Gastrocnemius medialis (tissue), 4 donors: ENCODE data around the gene OAS3. TPM values are rescaled to one million over a fixed set of nuclear protein-coding genes. Genes with fewer than 3 reads are reported as not detected.

Source experiments
- ATAC-seq, 2 donors: fragments of 150-250 bp; one replicate each; pipeline ENCODE4 v1.9.1; 2016
- DNase-seq, 2 donors: peaks; one replicate each; pipeline ENCODE4 v3.0.0-alpha.2; 2019
- H3K27ac ChIP-seq, 4 donors: fragments of 200-600 bp; sonication (generic); 1 replicate in 1 of 4; 2 replicates in 3 of 4; pipeline ENCODE4 v1.5.1; 2016 to 2018; ENCODE audit warnings: mild to moderate bottlenecking in 2 of 4, moderate library complexity in 1 of 4
- H3K27me3 ChIP-seq, 3 donors: fragments of 200-600 bp; sonication (generic) in 2 of 3; 1 replicate in 1 of 3; 2 replicates in 2 of 3; pipeline versions ENCODE4 v1.5.1 to v1.6.0; 2016 to 2019; ENCODE audit warnings: mild to moderate bottlenecking in 1 of 3, moderate library complexity in 1 of 3
- H3K36me3 ChIP-seq, 2 donors: fragments of 200-600 bp; sonication (generic) in 1 of 2; one replicate each; pipeline ENCODE4 v1.5.1; 2017 to 2018
- H3K4me1 ChIP-seq, 2 donors: fragments of 200-600 bp; sonication (generic) in 1 of 2; one replicate each; pipeline ENCODE4 v1.5.1; 2016 to 2017; ENCODE audit warnings: mild to moderate bottlenecking in 2 of 2
- H3K4me3 ChIP-seq, 4 donors: fragments of 200-600 bp; sonication (generic) in 3 of 4; 1 replicate in 1 of 4; 2 replicates in 3 of 4; pipeline ENCODE4 v1.5.1; 2016 to 2019; ENCODE audit warnings: mild to moderate bottlenecking in 2 of 4
- H3K9me3 ChIP-seq, 3 donors: fragments of 200-600 bp; sonication (generic) in 2 of 3; 1 replicate in 1 of 3; 2 replicates in 2 of 3; pipeline ENCODE4 v1.5.1; 2016 to 2019
- CTCF ChIP-seq, 5 experiments: fragments of 450-650 bp in 3 of 5; fragments of 200-600 bp in 2 of 5; sonication (generic) in 2 of 5; IDR thresholded peaks in 4 of 5; conservative IDR thresholded peaks in 1 of 5; 1 replicate in 4 of 5; 2 replicates in 1 of 5; pipeline ENCODE4 v1.5.1; 2016 to 2019; ENCODE audit warnings: antibody characterized with exemption in 5 of 5, mild to moderate bottlenecking in 3 of 5, moderate library complexity in 3 of 5
- POLR2A ChIP-seq, 2 donors: fragments of 450-650 bp; IDR thresholded peaks; one replicate each; pipeline ENCODE4 v1.6.1; 2017; ENCODE audit warnings: antibody characterized with exemption in 2 of 2, mild to moderate bottlenecking in 2 of 2, moderate library complexity in 2 of 2
- in situ Hi-C, 4 donors: fragments of 200-750 bp; cut with MboI; loops; one replicate each; pipeline versions ENCODE4 v1.15.0 to v1.8.0; 2017; ENCODE audit warnings: low sequenced_read_pairs in 4 of 4
- intact Hi-C: fragments of 100-400 bp; cut with DNase I; formaldehyde crosslinking; loops from one replicate; pipeline ENCODE4 v1.15.1; 2023; ENCODE audit warnings: low total_unique reads
- total RNA-seq, 4 donors: library from RNA; depleted of rRNA; stranded (reverse); fragments of >200 nt; gene quantifications; one replicate each; pipeline versions ENCODE4 v1.1.0 to v1.2.3, GENCODE V29; 2016

The OAS3 gene
- total RNA-seq, 4 donors from 2014 or later: 1.4 to 5.3 (median 4.2) TPM

- in situ Hi-C loops: no loop called here
- no peaks in the 10 kb centered on the region for H3K9me3 ChIP-seq
- intact Hi-C loops: no loop called here
- H3K27ac ChIP-seq: no peak overlapping the region
- no peak for TF ChIP-seq POLR2A (IDR thresholded peaks at IDR 0.05)
- TF ChIP-seq CTCF (IDR thresholded peaks at IDR 0.05 in 4 of 5, conservative IDR thresholded peaks at IDR 0.05 in 1 of 5): no peak
- peaks cover 0 to 11% of the 10 kb centered on the region in 2 donors for H3K4me1 ChIP-seq
- DNase-seq: no peak
- no peak overlapping the region for H3K4me3 ChIP-seq
- H3K36me3 ChIP-seq: no peaks in the 10 kb centered on the region
- H3K27me3 ChIP-seq: no peaks in the 10 kb centered on the region
- ATAC-seq: no peak
Observed at GRCh38 chr12:112942572-112942971, 4.3 kb downstream of the OAS3 start.

GRCh38 chr12:112944024-112944690, 5.9 kb downstream of the OAS3 start:
- in situ Hi-C loops: no loop called here

GRCh38 chr12:112945515-112945914, 7.2 kb downstream of the OAS3 start:
- no peak overlapping the region for H3K4me3 ChIP-seq
- H3K4me1 ChIP-seq: no peaks in the 10 kb centered on the region
- TF ChIP-seq POLR2A (IDR thresholded peaks at IDR 0.05) (no peak), CTCF (IDR thresholded peaks at IDR 0.05 in 4 of 5, conservative IDR thresholded peaks at IDR 0.05 in 1 of 5) (no peak)
- ATAC-seq (no peak), DNase-seq (no peak)
- H3K27ac ChIP-seq: no peak overlapping the region
- H3K9me3 ChIP-seq: no peaks in the 10 kb centered on the region
- intact Hi-C loops: no loop called here
- H3K36me3 ChIP-seq: no peaks in the 10 kb centered on the region
- H3K27me3 ChIP-seq: no peaks in the 10 kb centered on the region
- in situ Hi-C loops: no loop called here

More at GRCh38 chr12:112944024-112944690, 5.9 kb downstream of the OAS3 start:
- Histone ChIP-seq H3K27ac (no peak overlapping the region), H3K27me3 (no peaks in the 10 kb centered on the region), H3K9me3 (no peaks in the 10 kb centered on the region), H3K4me1 (peaks cover 0 to 7% of the 10 kb centered on the region in 2 donors), H3K4me3 (no peak overlapping the region), H3K36me3 (no peaks in the 10 kb centered on the region)
- ATAC-seq (no peak), DNase-seq (no peak)
- intact Hi-C loops: no loop called here
- TF ChIP-seq CTCF (IDR thresholded peaks at IDR 0.05 in 4 of 5, conservative IDR thresholded peaks at IDR 0.05 in 1 of 5) (no peak), POLR2A (IDR thresholded peaks at IDR 0.05) (no peak)

GRCh38 chr12:112946236-112947000, 8.1 kb downstream of the OAS3 start:
- no peaks in the 10 kb centered on the region for H3K9me3 ChIP-seq
- H3K36me3 ChIP-seq: no peaks in the 10 kb centered on the region
- in situ Hi-C loops (no loop called here), intact Hi-C loops (no loop called here)
- no peak overlapping the region for H3K4me3 ChIP-seq
- no peaks in the 10 kb centered on the region for H3K27me3 ChIP-seq
- no peak overlapping the region for H3K27ac ChIP-seq
- TF ChIP-seq CTCF (IDR thresholded peaks at IDR 0.05 in 4 of 5, conservative IDR thresholded peaks at IDR 0.05 in 1 of 5) (no peak), POLR2A (IDR thresholded peaks at IDR 0.05) (no peak)
- ATAC-seq (no peak), DNase-seq (no peak)
- H3K4me1 ChIP-seq: no peaks in the 10 kb centered on the region
